Omental fat pad (tissue), 4 donors: ENCODE measurements around the gene HSPA4L. TPM values are rescaled to one million over a fixed set of nuclear protein-coding genes. Genes with fewer than 3 reads are reported as not detected.

Experiments
- ATAC-seq: fragments of 150-250 bp; one replicate; pipeline ENCODE4 v1.9.1; 2016; ENCODE audit warnings: mild to moderate bottlenecking, moderate library complexity; ENCODE audit not compliant: low FRiP score
- DNase-seq: peaks from one replicate; pipeline ENCODE4 v3.0.0-alpha.2; 2019; ENCODE audit warnings: low spot score
- total RNA-seq, 4 donors: library from RNA; depleted of rRNA; stranded (reverse); fragments of >200 nt; gene quantifications; one replicate each; pipeline ENCODE4 v1.1.0, GENCODE V29; 2016
- TF ChIP-seq, protein P1 (sequence below), 3 donors: fragments of 450-650 bp; IDR thresholded peaks; one replicate each; pipeline ENCODE4 v1.5.1; 2016 to 2017; ENCODE audit warnings: antibody characterized with exemption in 3 of 3, mild to moderate bottlenecking in 3 of 3, moderate library complexity in 2 of 3

Gene HSPA4L
- total RNA-seq, 4 donors from 2014 or later: 1.3 to 4.6 (median 2.1) TPM

DNA sequence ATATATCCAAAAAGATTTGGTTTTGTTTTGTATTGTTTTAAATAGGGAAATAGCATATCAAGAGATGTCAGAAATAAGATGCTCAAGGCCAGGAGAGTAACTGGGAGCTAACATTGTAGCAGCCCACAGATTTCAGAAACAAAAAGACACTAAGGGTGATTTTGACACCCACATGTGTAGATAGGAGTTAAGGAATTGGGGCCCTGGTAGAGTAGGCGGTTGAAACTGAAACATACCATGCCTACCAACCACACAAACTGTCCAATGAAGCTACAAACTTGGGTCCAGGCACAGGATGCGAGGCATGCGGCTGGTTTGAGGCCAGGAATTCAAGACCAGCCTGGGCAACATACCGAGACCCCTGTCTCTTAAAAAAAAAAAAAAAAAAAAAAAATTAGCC lies 6.3 kb upstream of the HSPA4L start:
- ATAC-seq (no peak), DNase-seq (no peak)
- TF ChIP-seq, protein P1, sequence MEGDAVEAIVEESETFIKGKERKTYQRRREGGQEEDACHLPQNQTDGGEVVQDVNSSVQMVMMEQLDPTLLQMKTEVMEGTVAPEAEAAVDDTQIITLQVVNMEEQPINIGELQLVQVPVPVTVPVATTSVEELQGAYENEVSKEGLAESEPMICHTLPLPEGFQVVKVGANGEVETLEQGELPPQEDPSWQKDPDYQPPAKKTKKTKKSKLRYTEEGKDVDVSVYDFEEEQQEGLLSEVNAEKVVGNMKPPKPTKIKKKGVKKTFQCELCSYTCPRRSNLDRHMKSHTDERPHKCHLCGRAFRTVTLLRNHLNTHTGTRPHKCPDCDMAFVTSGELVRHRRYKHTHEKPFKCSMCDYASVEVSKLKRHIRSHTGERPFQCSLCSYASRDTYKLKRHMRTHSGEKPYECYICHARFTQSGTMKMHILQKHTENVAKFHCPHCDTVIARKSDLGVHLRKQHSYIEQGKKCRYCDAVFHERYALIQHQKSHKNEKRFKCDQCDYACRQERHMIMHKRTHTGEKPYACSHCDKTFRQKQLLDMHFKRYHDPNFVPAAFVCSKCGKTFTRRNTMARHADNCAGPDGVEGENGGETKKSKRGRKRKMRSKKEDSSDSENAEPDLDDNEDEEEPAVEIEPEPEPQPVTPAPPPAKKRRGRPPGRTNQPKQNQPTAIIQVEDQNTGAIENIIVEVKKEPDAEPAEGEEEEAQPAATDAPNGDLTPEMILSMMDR (IDR thresholded peaks at IDR 0.05): no peak

GRCh38 chr4:127776620-127777019 lies 5.5 kb upstream of the HSPA4L start:
- ATAC-seq (no peak), DNase-seq (no peak)
- TF ChIP-seq, protein P1 (IDR thresholded peaks at IDR 0.05): no peak

DNA sequence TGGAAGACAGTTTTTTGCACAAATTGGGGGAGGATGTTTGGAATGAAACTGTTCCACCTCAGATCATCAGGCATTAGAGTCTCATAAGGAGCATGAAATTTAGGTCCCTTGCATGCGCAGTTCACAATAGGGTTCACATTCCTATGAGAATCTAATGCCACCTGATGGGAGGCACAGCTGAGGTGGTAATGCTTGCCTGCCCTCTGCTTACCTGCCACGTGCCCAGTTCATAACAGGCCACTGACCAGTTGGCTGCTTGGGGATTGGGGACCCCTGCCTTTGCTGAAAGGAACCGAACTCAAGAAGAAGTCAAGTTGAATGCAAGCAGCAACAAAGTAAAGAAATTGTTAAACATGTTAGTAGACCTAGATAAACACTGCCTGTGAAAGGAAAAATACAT lies 4.6 kb upstream of the HSPA4L start:
- DNase-seq: no peak
- TF ChIP-seq, protein P1 (IDR thresholded peaks at IDR 0.05): no peak
- no peak for ATAC-seq

GRCh38 chr4:127778102-127778501 lies 4.0 kb upstream of the HSPA4L start:
- ATAC-seq: no peak
- TF ChIP-seq, protein P1 (IDR thresholded peaks at IDR 0.05): no peak
- DNase-seq: no peak

DNA sequence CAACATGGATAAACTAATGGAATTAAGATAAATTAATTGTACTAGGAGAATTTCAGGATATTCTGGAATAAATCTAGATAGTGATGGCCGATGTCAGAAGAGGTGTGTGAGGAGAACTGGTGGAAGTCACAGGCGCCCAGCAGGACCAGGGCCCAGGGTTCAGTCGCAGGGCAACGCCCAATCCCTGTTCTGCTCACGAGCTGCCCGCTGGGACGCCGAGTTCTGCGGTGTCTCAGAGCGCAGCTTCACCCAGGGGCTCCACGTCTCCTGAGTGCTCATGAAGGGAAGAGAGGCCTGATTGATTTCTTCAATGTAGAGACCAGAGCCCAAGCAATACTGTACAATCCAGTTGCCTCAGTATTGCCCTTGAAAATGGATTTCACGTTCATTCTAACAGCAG lies 1.5 kb upstream of the HSPA4L start:
- ATAC-seq (no peak), DNase-seq (no peak)
- TF ChIP-seq, protein P1 (IDR thresholded peaks at IDR 0.05): no peak

DNA sequence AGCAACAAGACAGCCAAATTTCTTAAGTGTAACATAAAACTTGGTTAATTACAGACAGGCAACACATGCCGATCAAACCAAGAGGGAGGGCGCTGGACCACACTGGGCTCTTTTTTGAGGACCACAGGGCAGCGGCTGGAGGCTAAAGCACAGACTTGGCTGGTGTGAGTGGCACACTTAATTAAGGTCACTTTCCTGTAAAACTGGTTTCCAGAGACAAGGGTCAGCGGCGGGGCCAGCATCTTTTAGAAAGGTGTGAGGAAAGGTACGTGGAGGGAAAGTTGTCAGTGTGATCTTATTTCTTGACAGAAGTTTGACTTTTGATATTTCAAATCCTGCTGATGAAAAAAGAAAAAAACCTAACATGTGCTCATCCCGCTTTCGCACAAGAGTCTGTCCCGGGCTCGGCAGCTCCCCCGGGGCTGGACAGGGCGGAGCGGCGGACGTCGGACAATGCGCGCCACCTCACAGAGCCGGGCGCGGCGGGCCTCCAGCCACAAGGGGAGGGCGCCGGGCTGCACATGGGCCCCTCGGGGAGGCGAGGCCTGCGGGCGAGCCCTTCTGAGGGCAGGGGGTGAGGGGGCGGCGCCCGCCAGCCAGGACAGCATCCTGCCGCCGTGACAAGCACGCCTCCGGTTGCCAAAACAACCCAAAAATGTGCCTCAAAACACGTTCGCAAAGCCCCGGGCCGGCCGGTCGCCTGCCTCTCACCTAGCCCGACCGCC lies 660 bp upstream of the HSPA4L start:
- DNase-seq (no peak), ATAC-seq (peak; percentile 50)
- TF ChIP-seq, protein P1 (IDR thresholded peaks at IDR 0.05): no peak

DNA sequence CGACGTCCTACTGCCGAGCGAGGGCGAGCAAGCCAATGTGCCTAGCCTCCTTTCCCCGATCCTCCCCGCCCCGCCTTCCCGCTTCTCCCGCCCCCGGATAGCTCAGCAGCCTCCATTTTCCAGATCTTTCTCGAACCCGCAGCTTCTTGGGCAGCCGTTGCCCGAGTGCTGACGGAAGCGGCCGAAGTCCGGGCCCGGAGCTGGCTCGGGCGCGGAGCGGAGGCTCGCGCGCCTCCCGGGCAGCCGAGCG lies 172 bp upstream of the HSPA4L start:
- DNase-seq (peak; percentile 26), ATAC-seq (peak; percentile 96)

More for the DNA sequence above, 172 bp upstream of the HSPA4L start:
- TF ChIP-seq, protein P1 (IDR thresholded peaks at IDR 0.05): no peak
